Measurements from ENCODE around the gene SLC2A2.

SLC2A2 gene

DNA sequence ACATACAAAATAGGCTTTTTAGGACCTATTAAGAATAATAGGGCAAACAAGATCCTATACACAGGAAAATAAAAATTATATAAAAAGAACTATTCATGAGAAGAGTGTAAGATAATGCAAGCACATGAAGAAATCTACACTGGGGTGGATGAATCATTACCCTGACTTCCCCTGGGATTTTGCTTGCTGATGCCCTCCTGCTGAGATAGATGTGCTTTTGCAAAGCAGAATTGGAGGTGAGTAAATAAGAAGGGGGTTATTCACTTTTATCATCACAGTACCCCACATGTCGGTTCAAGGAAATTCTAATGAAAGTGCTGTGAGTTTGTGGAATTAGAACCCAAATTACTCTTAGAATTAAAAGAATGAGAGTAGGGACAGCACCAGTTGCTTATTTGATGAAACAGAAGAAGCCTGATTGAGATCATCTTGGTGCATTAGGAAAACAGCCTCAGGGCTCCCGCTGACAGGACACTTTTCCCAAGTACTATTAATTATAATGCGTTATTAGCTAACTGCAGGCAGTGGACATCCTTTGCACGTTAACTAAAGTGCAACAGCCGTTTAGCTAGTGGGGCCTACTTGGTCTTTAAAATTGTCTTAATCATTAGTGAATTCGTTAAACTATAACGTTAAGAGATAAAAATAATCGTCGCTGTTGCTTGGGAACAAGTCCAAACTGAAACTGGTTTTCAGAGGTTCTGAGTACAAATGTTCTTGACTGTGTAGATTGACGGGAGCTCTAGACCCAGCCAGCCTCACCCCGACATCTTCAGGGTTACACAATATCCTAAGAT lies 48.4 kb downstream of the SLC2A2 start:
- TF ChIP-seq FOXP2 (optimal IDR thresholded peaks at IDR 0.05; ENCODE audit: borderline replicate concordance, extremely low read depth, extremely low read length, insufficient read depth): no peak
- TF ChIP-seq SIN3A (IDR thresholded peaks at IDR 0.05; ENCODE audit: borderline replicate concordance, insufficient read depth, low read length): no peak
- no peak for TF ChIP-seq POLR2AphosphoS5 (IDR thresholded peaks at IDR 0.05; ENCODE audit: low read depth, low read length)
- no peak for TF ChIP-seq TAF1 (IDR thresholded peaks at IDR 0.05; ENCODE audit: borderline replicate concordance, insufficient read depth, low read length)
- TF ChIP-seq, protein P1, sequence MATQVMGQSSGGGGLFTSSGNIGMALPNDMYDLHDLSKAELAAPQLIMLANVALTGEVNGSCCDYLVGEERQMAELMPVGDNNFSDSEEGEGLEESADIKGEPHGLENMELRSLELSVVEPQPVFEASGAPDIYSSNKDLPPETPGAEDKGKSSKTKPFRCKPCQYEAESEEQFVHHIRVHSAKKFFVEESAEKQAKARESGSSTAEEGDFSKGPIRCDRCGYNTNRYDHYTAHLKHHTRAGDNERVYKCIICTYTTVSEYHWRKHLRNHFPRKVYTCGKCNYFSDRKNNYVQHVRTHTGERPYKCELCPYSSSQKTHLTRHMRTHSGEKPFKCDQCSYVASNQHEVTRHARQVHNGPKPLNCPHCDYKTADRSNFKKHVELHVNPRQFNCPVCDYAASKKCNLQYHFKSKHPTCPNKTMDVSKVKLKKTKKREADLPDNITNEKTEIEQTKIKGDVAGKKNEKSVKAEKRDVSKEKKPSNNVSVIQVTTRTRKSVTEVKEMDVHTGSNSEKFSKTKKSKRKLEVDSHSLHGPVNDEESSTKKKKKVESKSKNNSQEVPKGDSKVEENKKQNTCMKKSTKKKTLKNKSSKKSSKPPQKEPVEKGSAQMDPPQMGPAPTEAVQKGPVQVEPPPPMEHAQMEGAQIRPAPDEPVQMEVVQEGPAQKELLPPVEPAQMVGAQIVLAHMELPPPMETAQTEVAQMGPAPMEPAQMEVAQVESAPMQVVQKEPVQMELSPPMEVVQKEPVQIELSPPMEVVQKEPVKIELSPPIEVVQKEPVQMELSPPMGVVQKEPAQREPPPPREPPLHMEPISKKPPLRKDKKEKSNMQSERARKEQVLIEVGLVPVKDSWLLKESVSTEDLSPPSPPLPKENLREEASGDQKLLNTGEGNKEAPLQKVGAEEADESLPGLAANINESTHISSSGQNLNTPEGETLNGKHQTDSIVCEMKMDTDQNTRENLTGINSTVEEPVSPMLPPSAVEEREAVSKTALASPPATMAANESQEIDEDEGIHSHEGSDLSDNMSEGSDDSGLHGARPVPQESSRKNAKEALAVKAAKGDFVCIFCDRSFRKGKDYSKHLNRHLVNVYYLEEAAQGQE (IDR thresholded peaks at IDR 0.05; ENCODE audit: insufficient read depth in 1 of 2, low read depth in 2 of 2, low read length in 2 of 2): no peak

DNA sequence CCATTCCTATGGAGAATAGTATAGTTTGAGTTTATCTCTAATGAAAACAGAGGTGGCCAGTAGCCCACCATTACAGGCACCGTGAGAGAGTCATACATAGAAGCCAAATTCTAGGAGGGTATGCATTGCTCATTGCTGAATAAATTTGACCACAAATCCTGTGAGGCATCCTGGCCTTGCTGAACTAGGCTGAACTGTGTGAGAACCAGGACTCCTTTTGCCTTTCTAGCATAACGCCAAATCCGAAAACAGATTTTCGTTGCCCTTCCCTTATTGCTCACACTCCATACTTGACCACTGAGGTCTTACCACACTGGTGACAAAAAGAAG lies 50.4 kb downstream of the SLC2A2 start:
- TF ChIP-seq FOXP2 (optimal IDR thresholded peaks at IDR 0.05; ENCODE audit: borderline replicate concordance, extremely low read depth, extremely low read length, insufficient read depth) (no peak), POLR2AphosphoS5 (IDR thresholded peaks at IDR 0.05; ENCODE audit: low read depth, low read length) (no peak), TAF1 (IDR thresholded peaks at IDR 0.05; ENCODE audit: borderline replicate concordance, insufficient read depth, low read length) (no peak), SIN3A (IDR thresholded peaks at IDR 0.05; ENCODE audit: borderline replicate concordance, insufficient read depth, low read length) (no peak)
- TF ChIP-seq, protein P1 (IDR thresholded peaks at IDR 0.05; ENCODE audit: insufficient read depth in 1 of 2, low read depth in 2 of 2, low read length in 2 of 2): no peak

GRCh38 chr3:170975283-170976189 lies 51.0 kb downstream of the SLC2A2 start:
- TF ChIP-seq FOXP2 (optimal IDR thresholded peaks at IDR 0.05; ENCODE audit: borderline replicate concordance, extremely low read depth, extremely low read length, insufficient read depth): no peak
- TF ChIP-seq, protein P1 (IDR thresholded peaks at IDR 0.05; ENCODE audit: insufficient read depth in 1 of 2, low read depth in 2 of 2, low read length in 2 of 2): no peak
- no peak for TF ChIP-seq POLR2AphosphoS5 (IDR thresholded peaks at IDR 0.05; ENCODE audit: low read depth, low read length)
- TF ChIP-seq SIN3A (IDR thresholded peaks at IDR 0.05; ENCODE audit: borderline replicate concordance, insufficient read depth, low read length): no peak
- TF ChIP-seq TAF1 (IDR thresholded peaks at IDR 0.05; ENCODE audit: borderline replicate concordance, insufficient read depth, low read length): no peak

- TF ChIP-seq FOXP2 (optimal IDR thresholded peaks at IDR 0.05; ENCODE audit: borderline replicate concordance, extremely low read depth, extremely low read length, insufficient read depth): no peak
- TF ChIP-seq, protein P1 (IDR thresholded peaks at IDR 0.05; ENCODE audit: insufficient read depth in 1 of 2, low read depth in 2 of 2, low read length in 2 of 2): no peak
These were observed 51.6 kb downstream of the SLC2A2 start for GRCh38 chr3:170974872-170975271.

Data from PFSK-1 (cell line).